Measurements from ENCODE around the gene DCST2.

- no peak for TF ChIP-seq CTCF (conservative IDR thresholded peaks at IDR 0.05; ENCODE audit: low read depth, low read length)
- no peak for TF ChIP-seq EZH2 (IDR thresholded peaks at IDR 0.05; ENCODE audit: borderline replicate concordance, low read depth, low read length, poor library complexity, severe bottlenecking)
Observed at GRCh38 chr1:155079210-155079486, 45.6 kb upstream of the DCST2 start.
